ENCODE measurements around the gene PGAP6. TPM values are rescaled to one million over a fixed set of nuclear protein-coding genes. Genes with fewer than 3 reads are reported as not detected.
"Not testable (repeated sequence)": the region's sequence is repeated elsewhere in the genome, so short reads cannot be mapped to it uniquely, and the experiment has no call there.

Gene PGAP6, protein sequence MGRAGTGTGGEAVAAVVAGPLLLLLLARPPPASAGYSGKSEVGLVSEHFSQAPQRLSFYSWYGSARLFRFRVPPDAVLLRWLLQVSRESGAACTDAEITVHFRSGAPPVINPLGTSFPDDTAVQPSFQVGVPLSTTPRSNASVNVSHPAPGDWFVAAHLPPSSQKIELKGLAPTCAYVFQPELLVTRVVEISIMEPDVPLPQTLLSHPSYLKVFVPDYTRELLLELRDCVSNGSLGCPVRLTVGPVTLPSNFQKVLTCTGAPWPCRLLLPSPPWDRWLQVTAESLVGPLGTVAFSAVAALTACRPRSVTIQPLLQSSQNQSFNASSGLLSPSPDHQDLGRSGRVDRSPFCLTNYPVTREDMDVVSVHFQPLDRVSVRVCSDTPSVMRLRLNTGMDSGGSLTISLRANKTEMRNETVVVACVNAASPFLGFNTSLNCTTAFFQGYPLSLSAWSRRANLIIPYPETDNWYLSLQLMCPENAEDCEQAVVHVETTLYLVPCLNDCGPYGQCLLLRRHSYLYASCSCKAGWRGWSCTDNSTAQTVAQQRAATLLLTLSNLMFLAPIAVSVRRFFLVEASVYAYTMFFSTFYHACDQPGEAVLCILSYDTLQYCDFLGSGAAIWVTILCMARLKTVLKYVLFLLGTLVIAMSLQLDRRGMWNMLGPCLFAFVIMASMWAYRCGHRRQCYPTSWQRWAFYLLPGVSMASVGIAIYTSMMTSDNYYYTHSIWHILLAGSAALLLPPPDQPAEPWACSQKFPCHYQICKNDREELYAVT
- total RNA-seq = 10 to 100 TPM; 39.4 to 46.8 TPM

- Mint-ChIP-seq H3K4me3 (peak within 1 kb of the TSS; percentile 71), H3K27me3 (peaks cover 0 to 4% of the 10 kb centered on the region in 2 donors), H3K36me3 (no peaks in the 10 kb centered on the region), H3K9me3 (no peaks in the 10 kb centered on the region), H3K4me1 (ENCODE audit: low read depth in 2 of 2) (peaks cover 12 to 14% of the 10 kb centered on the region in 2 donors), H3K27ac (peak within 1 kb of the TSS; percentile 58 to 81)
- ATAC-seq (peak; percentile 89 to 93), DNase-seq (ENCODE audit: low spot score) (peak; percentile 84)
Measured at GRCh38 chr16:381789-382717, at the start of gene PGAP6. TSS of gene PGAP6 (minus strand) at chr16:381978. CDS start at chr16:381821, 157 bp downstream.

GRCh38 chr16:430904-431303, 49.1 kb upstream of the PGAP6 start:
- Mint-ChIP-seq H3K27ac (no peak overlapping the region), H3K27me3 (no peaks in the 10 kb centered on the region), H3K9me3 (no peaks in the 10 kb centered on the region), H3K36me3 (peaks cover 4% of the 10 kb centered on the region), H3K4me3 (no peak overlapping the region), H3K4me1 (ENCODE audit: low read depth in 2 of 2) (peaks cover 20 to 21% of the 10 kb centered on the region in 2 donors)
- ATAC-seq = no peak
- no peak for DNase-seq (ENCODE audit: low spot score)

- Mint-ChIP-seq H3K36me3 (no peaks in the 10 kb centered on the region), H3K27ac (peak overlapping the region in 1 of 2 donors; percentile 17), H3K4me3 (peak overlapping the region; percentile 88), H3K9me3 (no peaks in the 10 kb centered on the region), H3K27me3 (no peaks in the 10 kb centered on the region), H3K4me1 (ENCODE audit: low read depth in 2 of 2) (peaks cover 27% of the 10 kb centered on the region in 2 donors)
- DNase-seq (ENCODE audit: low spot score) (no peak), ATAC-seq (no peak)
Measured at GRCh38 chr16:427250-427649, 45.5 kb upstream of the PGAP6 start.

- Mint-ChIP-seq H3K27me3 (no peaks in the 10 kb centered on the region), H3K36me3 (no peaks in the 10 kb centered on the region), H3K9me3 (no peaks in the 10 kb centered on the region), H3K27ac (peak overlapping the region in 1 of 2 donors; percentile 17), H3K4me3 (peak overlapping the region; percentile 88), H3K4me1 (ENCODE audit: low read depth in 2 of 2) (peaks cover 27% of the 10 kb centered on the region in 2 donors)
- no peak for ATAC-seq
- no peak for DNase-seq (ENCODE audit: low spot score)
Measured at GRCh38 chr16:426906-427249, 45.1 kb upstream of the PGAP6 start.

DNA sequence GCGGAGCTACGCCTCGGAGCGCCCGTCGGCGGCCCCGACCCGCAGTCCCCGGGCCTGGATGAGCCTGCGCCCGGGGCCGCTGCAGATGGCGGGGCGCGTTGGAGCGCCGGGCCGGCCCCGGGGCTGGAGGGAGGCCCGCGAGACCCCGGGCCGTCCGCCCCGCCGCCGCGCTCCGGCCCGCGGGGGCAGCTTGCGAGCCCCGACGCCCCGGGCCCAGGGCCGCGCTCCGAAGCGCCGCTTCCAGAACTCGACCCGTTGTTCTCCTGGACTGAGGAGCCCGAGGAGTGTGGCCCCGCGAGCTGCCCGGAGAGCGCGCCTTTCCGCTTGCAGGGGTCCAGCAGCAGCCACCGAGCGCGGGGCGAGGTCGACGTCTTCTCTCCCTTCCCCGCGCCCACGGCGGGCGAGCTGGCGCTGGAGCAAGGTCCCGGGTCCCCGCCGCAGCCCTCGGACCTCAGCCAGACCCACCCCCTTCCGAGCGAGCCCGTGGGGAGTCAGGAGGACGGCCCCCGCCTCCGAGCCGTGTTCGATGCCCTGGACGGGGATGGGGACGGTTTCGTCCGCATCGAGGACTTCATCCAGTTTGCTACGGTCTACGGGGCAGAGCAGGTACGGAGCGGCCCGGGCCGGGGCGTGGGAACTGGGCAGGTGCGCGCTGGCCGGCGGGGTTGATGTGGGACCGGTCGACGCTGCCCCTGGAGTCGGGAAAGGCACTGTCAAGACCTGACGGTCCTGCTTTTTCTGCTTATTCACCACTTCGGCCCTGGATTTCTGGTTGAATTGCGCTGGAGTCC, 44.5 kb upstream of the PGAP6 start:
- H3K4me1 Mint-ChIP-seq (ENCODE audit: low read depth in 2 of 2) = peaks cover 27% of the 10 kb centered on the region in 2 donors
- ATAC-seq (no peak), DNase-seq (ENCODE audit: low spot score) (no peak)
- no peaks in the 10 kb centered on the region for H3K9me3 Mint-ChIP-seq
- H3K27me3 Mint-ChIP-seq = no peaks in the 10 kb centered on the region
- H3K27ac Mint-ChIP-seq = peak overlapping the region in 1 of 2 donors; percentile 17
- peak overlapping the region; percentile 88 for H3K4me3 Mint-ChIP-seq
- H3K36me3 Mint-ChIP-seq = no peaks in the 10 kb centered on the region

GRCh38 chr16:425740-426114, 43.9 kb upstream of the PGAP6 start:
- Mint-ChIP-seq H3K27me3 (no peaks in the 10 kb centered on the region), H3K36me3 (no peaks in the 10 kb centered on the region), H3K9me3 (no peaks in the 10 kb centered on the region), H3K4me3 (peak overlapping the region; percentile 79), H3K27ac (no peak overlapping the region), H3K4me1 (ENCODE audit: low read depth in 2 of 2) (peaks cover 24 to 27% of the 10 kb centered on the region in 2 donors)
- DNase-seq (ENCODE audit: low spot score) = no peak
- peak; percentile 74 to 83 for ATAC-seq

DNA sequence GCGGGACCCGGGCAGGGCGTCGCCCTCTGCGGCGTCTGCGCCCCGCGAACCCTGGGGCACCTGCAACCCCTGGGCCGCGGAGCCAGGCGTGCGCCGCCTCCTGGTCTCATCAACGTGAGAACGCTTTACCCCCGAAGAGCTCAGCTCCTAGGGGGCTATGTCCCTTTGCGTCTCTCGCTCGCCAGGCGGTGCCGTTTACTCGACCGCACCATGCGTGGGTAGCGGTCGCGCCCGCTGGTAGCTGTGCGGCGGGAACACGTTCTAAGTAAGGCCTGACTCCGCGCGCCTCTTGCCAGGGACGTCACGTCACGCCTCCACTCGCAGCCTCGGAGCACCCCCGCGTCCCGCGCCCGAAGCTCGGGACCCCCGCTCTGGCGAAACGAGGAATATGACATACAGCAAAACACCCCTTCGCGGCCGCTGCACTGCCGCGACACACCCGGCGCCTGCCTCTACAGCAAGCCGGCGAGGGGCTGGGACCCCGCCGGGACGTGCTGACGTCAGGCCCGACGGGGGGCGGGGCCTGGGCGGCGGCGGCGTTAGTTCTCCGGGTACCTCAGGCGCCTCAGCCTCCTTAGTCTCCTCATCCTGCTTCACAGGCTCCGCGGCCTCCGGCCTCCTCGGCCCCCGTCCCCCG, 43.4 kb upstream of the PGAP6 start, which contains the start of gene RAB11FIP3:
TSS of gene RAB11FIP3 (plus strand) at position 568 of the 637 bp plus-strand sequence. CDS start 358 bp downstream, outside the sequence.
- ATAC-seq = peak; percentile 95 to 97
- Mint-ChIP-seq H3K4me3 (peak within 1 kb of the TSS; percentile 88), H3K36me3 (no peaks in the 10 kb centered on the region), H3K4me1 (ENCODE audit: low read depth in 2 of 2) (peaks cover 23 to 27% of the 10 kb centered on the region in 2 donors), H3K9me3 (no peaks in the 10 kb centered on the region), H3K27me3 (no peaks in the 10 kb centered on the region), H3K27ac (peak within 1 kb of the TSS; percentile 41 to 49)
- DNase-seq (ENCODE audit: low spot score) = peak; percentile 88

DNA sequence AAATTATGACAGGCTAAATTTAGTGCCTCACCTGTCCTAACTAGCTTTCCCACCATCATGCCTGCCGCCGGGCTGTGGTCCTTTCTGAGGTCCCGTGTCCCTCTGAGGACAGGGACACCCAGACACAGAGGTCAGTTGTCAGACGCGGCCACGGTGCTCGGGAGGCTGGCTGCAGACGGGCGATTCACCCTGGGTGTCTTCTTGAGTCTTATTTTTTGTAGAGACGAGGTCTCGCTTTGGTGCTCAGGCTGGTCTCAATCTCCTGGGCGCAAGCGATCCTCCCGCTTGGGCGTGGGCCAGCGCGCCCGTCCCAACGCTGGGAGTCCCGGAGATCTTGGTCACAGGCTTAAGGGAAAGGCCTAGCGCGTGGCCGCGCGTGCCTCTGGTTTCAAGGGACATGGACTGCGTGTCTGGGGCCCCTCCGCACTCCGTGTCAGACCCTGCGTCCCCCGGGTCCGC, 42.9 kb upstream of the PGAP6 start:
- peak overlapping the region; percentile 62 for H3K4me3 Mint-ChIP-seq
- no peaks in the 10 kb centered on the region for H3K27me3 Mint-ChIP-seq
- H3K36me3 Mint-ChIP-seq = no peaks in the 10 kb centered on the region
- peaks cover 23 to 27% of the 10 kb centered on the region in 2 donors for H3K4me1 Mint-ChIP-seq (ENCODE audit: low read depth in 2 of 2)
- H3K9me3 Mint-ChIP-seq = no peaks in the 10 kb centered on the region
- peak overlapping the region in 1 of 2 donors; percentile 49 for H3K27ac Mint-ChIP-seq
- no peak for DNase-seq (ENCODE audit: low spot score)
- ATAC-seq = no peak

- Mint-ChIP-seq H3K4me1 (ENCODE audit: low read depth in 2 of 2) (peaks cover 23 to 26% of the 10 kb centered on the region in 2 donors), H3K27me3 (no peaks in the 10 kb centered on the region), H3K4me3 (peak overlapping the region; percentile 62), H3K36me3 (no peaks in the 10 kb centered on the region), H3K9me3 (no peaks in the 10 kb centered on the region), H3K27ac (no peak overlapping the region)
- DNase-seq (ENCODE audit: low spot score) (no peak), ATAC-seq (no peak)
Measured at GRCh38 chr16:424033-424622, 42.4 kb upstream of the PGAP6 start.

GRCh38 chr16:422179-422578, 40.4 kb upstream of the PGAP6 start:
- DNase-seq (ENCODE audit: low spot score); H3K36me3 Mint-ChIP-seq; H3K27me3 Mint-ChIP-seq; H3K27ac Mint-ChIP-seq; H3K4me3 Mint-ChIP-seq; H3K9me3 Mint-ChIP-seq; ATAC-seq: not testable (repeated sequence)
- peaks cover 11 to 12% of the 10 kb centered on the region in 2 donors for H3K4me1 Mint-ChIP-seq (ENCODE audit: low read depth in 2 of 2)

- H3K27ac Mint-ChIP-seq; DNase-seq (ENCODE audit: low spot score): not testable (repeated sequence)
Measured at GRCh38 chr16:415170-415498, 33.4 kb upstream of the PGAP6 start.

More at GRCh38 chr16:415170-415498, 33.4 kb upstream of the PGAP6 start:
- H3K9me3 Mint-ChIP-seq; H3K4me1 Mint-ChIP-seq (ENCODE audit: low read depth in 2 of 2); ATAC-seq; H3K4me3 Mint-ChIP-seq; H3K27me3 Mint-ChIP-seq; H3K36me3 Mint-ChIP-seq: not testable (repeated sequence)
